WTC11 (cell line): ENCODE data around the gene MNAT1. TPM values are rescaled to one million over a fixed set of nuclear protein-coding genes. Genes with fewer than 3 reads are reported as not detected.
A peak's percentile ranks its signal among the peaks of the same experiment; 100 is the strongest.

Experiments used
- ATAC-seq: fragments of 200-7000 bp; cut with Tn5 transposase; 2 replicates; pipeline ENCODE4 v1.10.0; 2021; ENCODE audit warnings: mild to moderate bottlenecking, moderate library complexity
- CTCF ChIA-PET: fragments of 300-600 bp; sonication (Branson Sonifier 250); formaldehyde crosslinking; loops from one replicate; lab custom pipeline; 2021; ENCODE audit warnings: antibody characterized with exemption; lab: Charles Lee
- POLR2A ChIA-PET: fragments of 350-600 bp; sonication (Branson Sonifier 250); formaldehyde crosslinking; loops from one replicate; lab custom pipeline; 2021; ENCODE audit warnings: antibody characterized with exemption; lab: Charles Lee
- DNase-seq: peaks from one replicate; pipeline ENCODE4 v3.0.0; 2021; ENCODE audit warnings: low spot score
- H3K27ac Mint-ChIP-seq: 2 replicates; pipeline ENCODE4 v1.8.0; 2021; ENCODE audit warnings: mixed read lengths
- H3K27me3 Mint-ChIP-seq: 2 replicates; pipeline ENCODE4 v1.8.0; 2021; ENCODE audit warnings: low read depth, mild to moderate bottlenecking, moderate library complexity, mixed read lengths
- H3K36me3 Mint-ChIP-seq: 2 replicates; pipeline ENCODE4 v1.8.0; 2021; ENCODE audit warnings: mixed read lengths
- H3K4me1 Mint-ChIP-seq: 2 replicates; pipeline ENCODE4 v1.8.0; 2022; ENCODE audit warnings: mixed read lengths
- H3K4me3 Mint-ChIP-seq: 2 replicates; pipeline ENCODE4 v1.8.0; 2021; ENCODE audit warnings: mild to moderate bottlenecking, moderate library complexity, mixed read lengths
- H3K9me3 Mint-ChIP-seq: 2 replicates; pipeline ENCODE4 v1.8.0; 2021; ENCODE audit warnings: mixed read lengths
- AFF4 ChIP-seq: sonication (generic); formaldehyde crosslinking; IDR thresholded peaks from 2 replicates; pipeline ENCODE4 v1.8.1; 2023; ENCODE audit warnings: mild to moderate bottlenecking, missing genetic modification reagents, borderline replicate concordance
- E2F4 ChIP-seq: sonication (generic); formaldehyde crosslinking; IDR thresholded peaks from 2 replicates; pipeline ENCODE4 v1.8.1; 2022; ENCODE audit warnings: low read depth, mild to moderate bottlenecking, moderate library complexity, missing genetic modification reagents, borderline replicate concordance
- FOXK1 ChIP-seq: sonication (generic); formaldehyde crosslinking; IDR thresholded peaks from 2 replicates; pipeline ENCODE4 v1.8.0; 2022; ENCODE audit warnings: mild to moderate bottlenecking, moderate library complexity, missing genetic modification reagents
- FOXP4 ChIP-seq: sonication (generic); formaldehyde crosslinking; IDR thresholded peaks from 2 replicates; pipeline ENCODE4 v1.8.0; 2022; ENCODE audit warnings: mild to moderate bottlenecking, missing genetic modification reagents
- IRF2 ChIP-seq: sonication (generic); formaldehyde crosslinking; IDR thresholded peaks from 2 replicates; pipeline ENCODE4 v1.8.0; 2022; ENCODE audit warnings: low read depth, missing genetic modification reagents, borderline replicate concordance
- NFATC4 ChIP-seq: fragments of 250-450 bp; sonication (Bioruptor Pico); IDR thresholded peaks from 2 replicates; pipeline ENCODE4 v1.9.0; 2021; ENCODE audit warnings: mild to moderate bottlenecking
- NFYB ChIP-seq: sonication (generic); formaldehyde crosslinking; conservative IDR thresholded peaks from 2 replicates; pipeline ENCODE4 v1.8.0; 2022; ENCODE audit warnings: low read depth, missing genetic modification reagents
- OVOL2 ChIP-seq: fragments of 250-450 bp; sonication (Bioruptor Pico); IDR thresholded peaks from 2 replicates; pipeline ENCODE4 v1.9.0; 2021; ENCODE audit warnings: mild to moderate bottlenecking, borderline replicate concordance
- PRDM15 ChIP-seq: sonication (generic); formaldehyde crosslinking; IDR thresholded peaks from 2 replicates; pipeline ENCODE4 v1.8.0; 2022; ENCODE audit warnings: missing genetic modification reagents
- STAT6 ChIP-seq: sonication (generic); formaldehyde crosslinking; conservative IDR thresholded peaks from 2 replicates; pipeline ENCODE4 v1.8.1; 2023; ENCODE audit warnings: mild to moderate bottlenecking, low read depth, missing genetic modification reagents, moderate library complexity
- total RNA-seq: library from RNA; stranded (reverse); gene quantifications from 3 replicates; pipeline ENCODE4 v1.2.3, GENCODE V29; 2021
- TF ChIP-seq, protein P1 (sequence below): sonication (generic); formaldehyde crosslinking; IDR thresholded peaks from 2 replicates; pipeline ENCODE4 v1.8.1; 2022; ENCODE audit warnings: missing genetic modification reagents, borderline replicate concordance
- TF ChIP-seq, protein P2 (sequence below): fragments of 250-450 bp; sonication (Bioruptor Pico); IDR thresholded peaks from 2 replicates; pipeline ENCODE4 v2.1.2; 2022; ENCODE audit warnings: mild to moderate bottlenecking, moderate library complexity
- TF ChIP-seq, protein P3 (sequence below): fragments of 250-450 bp; sonication (Bioruptor Pico); IDR thresholded peaks from 2 replicates; pipeline ENCODE4 v1.9.0; 2021; ENCODE audit warnings: mild to moderate bottlenecking
- TF ChIP-seq, protein P4 (sequence below): fragments of 250-450 bp; sonication (Bioruptor Pico); IDR thresholded peaks from 2 replicates; pipeline ENCODE4 v1.8.0; 2021; ENCODE audit warnings: mild to moderate bottlenecking
- TF ChIP-seq, protein P5 (sequence below): sonication (generic); formaldehyde crosslinking; IDR thresholded peaks from 2 replicates; pipeline ENCODE4 v1.8.1; 2023; ENCODE audit warnings: mild to moderate bottlenecking, missing genetic modification reagents

The MNAT1 gene
- total RNA-seq, 1 experiment from 2014 or later: 59.0 TPM

DNA sequence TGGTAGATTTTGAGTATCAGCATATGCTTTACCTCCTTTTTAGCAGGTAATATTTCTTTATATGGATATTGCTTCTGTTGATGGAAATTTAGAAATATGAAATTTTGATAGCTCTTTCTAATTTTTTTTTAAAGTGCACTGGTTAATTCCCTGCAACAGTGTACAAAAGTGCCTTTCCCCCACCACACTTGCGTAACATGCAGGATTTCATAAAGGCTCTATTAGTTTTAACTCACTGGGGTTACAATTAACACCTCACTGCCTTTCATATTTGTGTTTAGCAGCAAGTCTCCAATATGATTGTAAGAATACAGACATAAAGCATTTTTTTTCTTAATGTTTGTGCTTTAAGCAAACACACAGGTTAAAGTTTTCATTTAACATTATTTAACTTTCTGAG is 25.6 kb downstream of the MNAT1 start:
- Mint-ChIP-seq H3K27me3 (no peaks in the 10 kb centered on the region), H3K4me1 (peaks cover 80% of the 10 kb centered on the region)
- TF ChIP-seq, protein P1, sequence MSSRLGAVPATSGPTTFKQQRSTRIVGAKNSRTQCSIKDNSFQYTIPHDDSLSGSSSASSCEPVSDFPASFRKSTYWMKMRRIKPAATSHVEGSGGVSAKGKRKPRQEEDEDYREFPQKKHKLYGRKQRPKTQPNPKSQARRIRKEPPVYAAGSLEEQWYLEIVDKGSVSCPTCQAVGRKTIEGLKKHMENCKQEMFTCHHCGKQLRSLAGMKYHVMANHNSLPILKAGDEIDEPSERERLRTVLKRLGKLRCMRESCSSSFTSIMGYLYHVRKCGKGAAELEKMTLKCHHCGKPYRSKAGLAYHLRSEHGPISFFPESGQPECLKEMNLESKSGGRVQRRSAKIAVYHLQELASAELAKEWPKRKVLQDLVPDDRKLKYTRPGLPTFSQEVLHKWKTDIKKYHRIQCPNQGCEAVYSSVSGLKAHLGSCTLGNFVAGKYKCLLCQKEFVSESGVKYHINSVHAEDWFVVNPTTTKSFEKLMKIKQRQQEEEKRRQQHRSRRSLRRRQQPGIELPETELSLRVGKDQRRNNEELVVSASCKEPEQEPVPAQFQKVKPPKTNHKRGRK (CRISPR knock-in tag): no peak
- TF ChIP-seq FOXK1 (CRISPR knock-in tag): no peak
- TF ChIP-seq STAT6 (CRISPR knock-in tag): no peak
- TF ChIP-seq OVOL2: no peak
- TF ChIP-seq FOXP4 (CRISPR knock-in tag): no peak
- TF ChIP-seq, protein P2, sequence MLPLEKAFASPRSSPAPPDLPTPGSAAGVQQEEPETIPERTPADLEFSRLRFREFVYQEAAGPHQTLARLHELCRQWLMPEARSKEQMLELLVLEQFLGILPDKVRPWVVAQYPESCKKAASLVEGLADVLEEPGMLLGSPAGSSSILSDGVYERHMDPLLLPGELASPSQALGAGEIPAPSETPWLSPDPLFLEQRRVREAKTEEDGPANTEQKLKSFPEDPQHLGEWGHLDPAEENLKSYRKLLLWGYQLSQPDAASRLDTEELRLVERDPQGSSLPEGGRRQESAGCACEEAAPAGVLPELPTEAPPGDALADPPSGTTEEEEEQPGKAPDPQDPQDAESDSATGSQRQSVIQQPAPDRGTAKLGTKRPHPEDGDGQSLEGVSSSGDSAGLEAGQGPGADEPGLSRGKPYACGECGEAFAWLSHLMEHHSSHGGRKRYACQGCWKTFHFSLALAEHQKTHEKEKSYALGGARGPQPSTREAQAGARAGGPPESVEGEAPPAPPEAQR (CRISPR knock-in tag): no peak
- TF ChIP-seq AFF4 (CRISPR knock-in tag): no peak
- TF ChIP-seq IRF2 (CRISPR knock-in tag): no peak
- TF ChIP-seq, protein P3, sequence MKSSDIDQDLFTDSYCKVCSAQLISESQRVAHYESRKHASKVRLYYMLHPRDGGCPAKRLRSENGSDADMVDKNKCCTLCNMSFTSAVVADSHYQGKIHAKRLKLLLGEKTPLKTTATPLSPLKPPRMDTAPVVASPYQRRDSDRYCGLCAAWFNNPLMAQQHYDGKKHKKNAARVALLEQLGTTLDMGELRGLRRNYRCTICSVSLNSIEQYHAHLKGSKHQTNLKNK: no peak
- TF ChIP-seq PRDM15 (CRISPR knock-in tag): no peak
- no peak for TF ChIP-seq NFYB
- TF ChIP-seq, protein P4, sequence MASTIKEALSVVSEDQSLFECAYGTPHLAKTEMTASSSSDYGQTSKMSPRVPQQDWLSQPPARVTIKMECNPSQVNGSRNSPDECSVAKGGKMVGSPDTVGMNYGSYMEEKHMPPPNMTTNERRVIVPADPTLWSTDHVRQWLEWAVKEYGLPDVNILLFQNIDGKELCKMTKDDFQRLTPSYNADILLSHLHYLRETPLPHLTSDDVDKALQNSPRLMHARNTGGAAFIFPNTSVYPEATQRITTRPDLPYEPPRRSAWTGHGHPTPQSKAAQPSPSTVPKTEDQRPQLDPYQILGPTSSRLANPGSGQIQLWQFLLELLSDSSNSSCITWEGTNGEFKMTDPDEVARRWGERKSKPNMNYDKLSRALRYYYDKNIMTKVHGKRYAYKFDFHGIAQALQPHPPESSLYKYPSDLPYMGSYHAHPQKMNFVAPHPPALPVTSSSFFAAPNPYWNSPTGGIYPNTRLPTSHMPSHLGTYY (CRISPR knock-in tag): no peak
- no peak for TF ChIP-seq E2F4 (CRISPR knock-in tag)
- TF ChIP-seq, protein P5, sequence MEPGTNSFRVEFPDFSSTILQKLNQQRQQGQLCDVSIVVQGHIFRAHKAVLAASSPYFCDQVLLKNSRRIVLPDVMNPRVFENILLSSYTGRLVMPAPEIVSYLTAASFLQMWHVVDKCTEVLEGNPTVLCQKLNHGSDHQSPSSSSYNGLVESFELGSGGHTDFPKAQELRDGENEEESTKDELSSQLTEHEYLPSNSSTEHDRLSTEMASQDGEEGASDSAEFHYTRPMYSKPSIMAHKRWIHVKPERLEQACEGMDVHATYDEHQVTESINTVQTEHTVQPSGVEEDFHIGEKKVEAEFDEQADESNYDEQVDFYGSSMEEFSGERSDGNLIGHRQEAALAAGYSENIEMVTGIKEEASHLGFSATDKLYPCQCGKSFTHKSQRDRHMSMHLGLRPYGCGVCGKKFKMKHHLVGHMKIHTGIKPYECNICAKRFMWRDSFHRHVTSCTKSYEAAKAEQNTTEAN (CRISPR knock-in tag): no peak
- TF ChIP-seq NFATC4 (CRISPR knock-in tag): no peak

More for the DNA sequence above, 25.6 kb downstream of the MNAT1 start:
- POLR2A ChIA-PET: no interaction called here
- CTCF ChIA-PET: no interaction called here
- H3K36me3 Mint-ChIP-seq: no peaks in the 10 kb centered on the region
- no peak for ATAC-seq
- H3K4me3 Mint-ChIP-seq: peak overlapping the region; percentile 55
- DNase-seq: no peak
- H3K9me3 Mint-ChIP-seq: no peaks in the 10 kb centered on the region
- peak overlapping the region; percentile 99 for H3K27ac Mint-ChIP-seq
